Tibial nerve (tissue), 4 donors: ENCODE measurements around the gene MAP1B.

Experiments used
- EP300 ChIP-seq, 2 donors: sonication (generic); formaldehyde crosslinking; IDR thresholded peaks; one replicate each; pipeline ENCODE4 v1.6.1; 2017; ENCODE audit warnings: antibody characterized with exemption in 2 of 2, mild to moderate bottlenecking in 1 of 2
- POLR2A ChIP-seq, 2 donors: fragments of 450-650 bp; IDR thresholded peaks; one replicate each; pipeline ENCODE4 v1.6.1; 2017; ENCODE audit warnings: antibody characterized with exemption in 2 of 2, mild to moderate bottlenecking in 2 of 2, moderate library complexity in 2 of 2
- TF ChIP-seq, protein P1 (sequence below), 5 experiments: fragments of 200-600 bp in 3 of 5; fragments of 450-650 bp in 2 of 5; sonication (generic) in 3 of 5; IDR thresholded peaks; one replicate each; pipeline ENCODE4 v1.5.1; 2016 to 2019; ENCODE audit warnings: antibody characterized with exemption in 5 of 5, mild to moderate bottlenecking in 3 of 5, moderate library complexity in 2 of 5

DNA sequence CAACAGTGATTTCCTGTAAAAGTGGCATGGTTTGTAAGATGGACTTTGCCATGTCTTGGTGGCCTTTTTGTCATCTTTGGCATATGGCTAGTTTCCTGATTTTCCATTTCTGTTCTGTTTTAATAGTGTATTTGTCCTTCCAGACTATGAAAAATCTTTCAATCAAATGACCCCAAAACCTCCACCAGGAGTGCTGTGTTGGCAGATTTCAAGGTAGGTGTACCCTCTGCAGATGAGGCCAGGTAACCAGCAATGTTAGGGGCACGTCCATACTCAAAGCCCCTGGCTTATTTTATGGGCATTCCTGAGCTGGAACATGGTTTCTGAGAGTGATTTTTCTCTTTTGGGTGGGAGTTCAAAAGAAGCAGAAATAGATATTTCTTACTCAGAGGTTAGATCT is 15.2 kb upstream of the MAP1B start:
- TF ChIP-seq, protein P1, sequence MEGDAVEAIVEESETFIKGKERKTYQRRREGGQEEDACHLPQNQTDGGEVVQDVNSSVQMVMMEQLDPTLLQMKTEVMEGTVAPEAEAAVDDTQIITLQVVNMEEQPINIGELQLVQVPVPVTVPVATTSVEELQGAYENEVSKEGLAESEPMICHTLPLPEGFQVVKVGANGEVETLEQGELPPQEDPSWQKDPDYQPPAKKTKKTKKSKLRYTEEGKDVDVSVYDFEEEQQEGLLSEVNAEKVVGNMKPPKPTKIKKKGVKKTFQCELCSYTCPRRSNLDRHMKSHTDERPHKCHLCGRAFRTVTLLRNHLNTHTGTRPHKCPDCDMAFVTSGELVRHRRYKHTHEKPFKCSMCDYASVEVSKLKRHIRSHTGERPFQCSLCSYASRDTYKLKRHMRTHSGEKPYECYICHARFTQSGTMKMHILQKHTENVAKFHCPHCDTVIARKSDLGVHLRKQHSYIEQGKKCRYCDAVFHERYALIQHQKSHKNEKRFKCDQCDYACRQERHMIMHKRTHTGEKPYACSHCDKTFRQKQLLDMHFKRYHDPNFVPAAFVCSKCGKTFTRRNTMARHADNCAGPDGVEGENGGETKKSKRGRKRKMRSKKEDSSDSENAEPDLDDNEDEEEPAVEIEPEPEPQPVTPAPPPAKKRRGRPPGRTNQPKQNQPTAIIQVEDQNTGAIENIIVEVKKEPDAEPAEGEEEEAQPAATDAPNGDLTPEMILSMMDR (IDR thresholded peaks at IDR 0.05): no peak
- TF ChIP-seq POLR2A (IDR thresholded peaks at IDR 0.05) (no peak), EP300 (IDR thresholded peaks at IDR 0.05) (no peak)
